ENCODE measurements around the gene PRICKLE2. TPM values are rescaled to one million over a fixed set of nuclear protein-coding genes. Genes with fewer than 3 reads are reported as not detected.

Gene PRICKLE2
- total and polyA plus RNA-seq, 2 donors (not counting 3 experiments of a cell fraction or from before 2014, with no cell fraction given), result 3.0 to 7.1 TPM

GRCh38 chr3:64220161-64220914 is 4.9 kb downstream of the PRICKLE2 start:
- Histone ChIP-seq H3K27me3 (ENCODE audit: control insufficient read depth in 2 of 2, insufficient read depth in 2 of 2, low read length in 2 of 2) (no peaks in the 10 kb centered on the region), H3K9ac (replicated peaks; ENCODE audit: extremely low read depth, insufficient read depth, low read length) (no peak overlapping the region), H4K20me1 (replicated peaks; ENCODE audit: control insufficient read depth, extremely low read depth, insufficient read depth, low read length) (no peaks in the 10 kb centered on the region), H3K9me1 (replicated peaks; ENCODE audit: control insufficient read depth, extremely low read depth, insufficient read depth, low read length) (no peaks in the 10 kb centered on the region), H3K36me3 (ENCODE audit: control insufficient read depth in 2 of 2, extremely low read depth in 1 of 2, insufficient read depth in 2 of 2, low read length in 2 of 2) (no peaks in the 10 kb centered on the region), H3K27ac (ENCODE audit: insufficient read depth, low read depth, low read length) (no peak overlapping the region), H3K4me2 (ENCODE audit: insufficient read depth, low read length) (peak overlapping the region; percentile 20), H2AFZ (ENCODE audit: low read depth, low read length) (peak overlapping the region; percentile 43), H3K9me3 (replicated peaks; ENCODE audit: control insufficient read depth, insufficient read depth, low read length) (no peaks in the 10 kb centered on the region), H3K79me2 (ENCODE audit: control insufficient read depth, insufficient read depth, low read length) (no peaks in the 10 kb centered on the region), H3K4me1 (ENCODE audit: control insufficient read depth, extremely low read depth, insufficient read depth, low read length) (peaks cover 27% of the 10 kb centered on the region), H3K4me3 (replicated peaks in 1 of 3; ENCODE audit: insufficient read depth in 1 of 3, low read depth in 1 of 3, low read length in 3 of 3) (no peak overlapping the region)
- FAIRE-seq, result no peak
- intact Hi-C loops (cut with micrococcal nuclease) (loop anchor here (5.0 kb wide), 1 partner anchor 128 kb away; no protein-coding TSS in a partner anchor), dilution Hi-C loops (cut with MboI; ENCODE audit: extremely low pct_ligation_motif_present, low sequenced_read_pairs) (no loop called here)
- CTCF ChIA-PET, result interaction anchor here (1.0 to 1.7 kb wide), 6 partner anchors 9 to 190 kb away, joined by 3 to 7 read pairs (median 4); no protein-coding TSS in a partner anchor
- DNase-seq (ENCODE audit: low read depth, low spot score), result peak; percentile 88
- POLR2A ChIA-PET, result no interaction called here
- no TSS peak for BruUV-seq (replicated peaks)
- TF ChIP-seq MAX (IDR thresholded peaks at IDR 0.05; ENCODE audit: insufficient read depth, insufficient read length), result no peak
- no peak for TF ChIP-seq MYC (IDR thresholded peaks at IDR 0.05; ENCODE audit: low read depth, low read length)
- TF ChIP-seq POLR2AphosphoS5 (IDR thresholded peaks at IDR 0.05; ENCODE audit: insufficient read depth, low read depth, low read length), result no peak
- TF ChIP-seq FOS (IDR thresholded peaks at IDR 0.05; ENCODE audit: borderline replicate concordance, insufficient read depth, low read length), result no peak
- no peak for TF ChIP-seq POLR2A (IDR thresholded peaks at IDR 0.05; ENCODE audit: low read depth, low read length)
- no peak for TF ChIP-seq EZH2 (IDR thresholded peaks at IDR 0.05; ENCODE audit: borderline replicate concordance, low read depth, low read length, severe bottlenecking)
- TF ChIP-seq GATA2 (IDR thresholded peaks at IDR 0.05; ENCODE audit: insufficient read depth, insufficient read length, low read depth, low read length), result no peak
- TF ChIP-seq JUN (IDR thresholded peaks at IDR 0.05; ENCODE audit: borderline replicate concordance, insufficient read depth, insufficient read length, low read depth), result no peak
- TF ChIP-seq, protein P1, sequence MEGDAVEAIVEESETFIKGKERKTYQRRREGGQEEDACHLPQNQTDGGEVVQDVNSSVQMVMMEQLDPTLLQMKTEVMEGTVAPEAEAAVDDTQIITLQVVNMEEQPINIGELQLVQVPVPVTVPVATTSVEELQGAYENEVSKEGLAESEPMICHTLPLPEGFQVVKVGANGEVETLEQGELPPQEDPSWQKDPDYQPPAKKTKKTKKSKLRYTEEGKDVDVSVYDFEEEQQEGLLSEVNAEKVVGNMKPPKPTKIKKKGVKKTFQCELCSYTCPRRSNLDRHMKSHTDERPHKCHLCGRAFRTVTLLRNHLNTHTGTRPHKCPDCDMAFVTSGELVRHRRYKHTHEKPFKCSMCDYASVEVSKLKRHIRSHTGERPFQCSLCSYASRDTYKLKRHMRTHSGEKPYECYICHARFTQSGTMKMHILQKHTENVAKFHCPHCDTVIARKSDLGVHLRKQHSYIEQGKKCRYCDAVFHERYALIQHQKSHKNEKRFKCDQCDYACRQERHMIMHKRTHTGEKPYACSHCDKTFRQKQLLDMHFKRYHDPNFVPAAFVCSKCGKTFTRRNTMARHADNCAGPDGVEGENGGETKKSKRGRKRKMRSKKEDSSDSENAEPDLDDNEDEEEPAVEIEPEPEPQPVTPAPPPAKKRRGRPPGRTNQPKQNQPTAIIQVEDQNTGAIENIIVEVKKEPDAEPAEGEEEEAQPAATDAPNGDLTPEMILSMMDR (IDR thresholded peaks at IDR 0.05; ENCODE audit: extremely low read depth in 1 of 2, insufficient read depth in 1 of 2, low read depth in 1 of 2, low read length in 2 of 2), result no peak
